Measurements from ENCODE around the gene PDE6B. TPM values are rescaled to one million over a fixed set of nuclear protein-coding genes. Genes with fewer than 3 reads are reported as not detected.

Gene PDE6B
- polyA plus RNA-seq, 3 donors = 0.76 to 1.7 (median 1.2) TPM

GRCh38 chr4:650951-651883, 25.8 kb downstream of the PDE6B start:
- 34 to 38% (median 34%) methylated on average over 40 to 49 of the region's 49 CpGs for WGBS, 3 donors

GRCh38 chr4:651884-652642, 26.7 kb downstream of the PDE6B start:
- H3K27ac ChIP-seq (ENCODE audit: low read depth, low read length) = no peak overlapping the region
- 57 to 68% (median 66%) methylated on average over 24 of the region's 24 CpGs for WGBS, 3 donors

More at GRCh38 chr4:650951-651883, 25.8 kb downstream of the PDE6B start:
- H3K27ac ChIP-seq (ENCODE audit: low read depth, low read length) = no peak overlapping the region

DNA sequence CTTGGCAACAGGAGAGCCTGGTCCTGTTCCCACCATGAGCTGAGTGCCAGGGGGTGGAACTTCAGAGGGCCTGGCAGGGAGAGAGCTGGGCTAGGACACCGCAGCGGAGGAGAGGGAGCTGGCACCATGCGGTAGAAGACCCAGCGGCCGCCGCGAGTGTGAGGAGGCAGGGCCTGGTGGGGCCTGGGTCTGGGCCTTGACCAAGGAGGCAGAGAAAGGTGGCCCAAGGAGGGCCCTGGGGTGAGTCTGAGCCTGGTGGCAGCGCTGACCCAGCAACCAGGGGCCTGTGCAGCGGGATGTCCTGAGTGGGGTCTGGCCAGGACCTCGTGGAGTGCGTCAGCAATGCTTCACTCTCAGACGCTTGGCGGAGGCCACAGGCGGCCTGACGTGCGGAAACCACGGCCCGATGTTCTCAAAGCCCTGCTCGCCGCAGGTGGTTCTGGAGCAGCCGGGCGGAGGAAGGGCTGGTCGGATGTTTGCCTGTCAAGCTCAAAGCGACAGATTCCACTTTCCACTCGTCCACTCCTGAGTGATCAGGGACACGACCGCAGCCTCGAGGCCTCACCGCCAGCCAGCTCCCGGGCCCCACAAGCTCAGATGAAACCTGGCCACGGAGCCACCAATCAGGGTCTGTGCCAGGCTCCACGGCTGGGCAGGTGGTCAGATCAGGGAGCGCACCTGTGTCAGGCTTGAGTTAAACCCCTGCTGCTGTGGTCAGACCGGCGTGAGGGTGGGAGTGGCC, 27.9 kb downstream of the PDE6B start:
- WGBS, 3 donors = 88 to 92% (median 89%) methylated on average over 35 of the region's 35 CpGs
- H3K27ac ChIP-seq (ENCODE audit: low read depth, low read length) = no peak overlapping the region

GRCh38 chr4:653831-654502, 28.6 kb downstream of the PDE6B start:
- no peak overlapping the region for H3K27ac ChIP-seq (ENCODE audit: low read depth, low read length)
- 79 to 91% (median 82%) methylated on average over 28 to 29 of the region's 29 CpGs for WGBS, 3 donors

DNA sequence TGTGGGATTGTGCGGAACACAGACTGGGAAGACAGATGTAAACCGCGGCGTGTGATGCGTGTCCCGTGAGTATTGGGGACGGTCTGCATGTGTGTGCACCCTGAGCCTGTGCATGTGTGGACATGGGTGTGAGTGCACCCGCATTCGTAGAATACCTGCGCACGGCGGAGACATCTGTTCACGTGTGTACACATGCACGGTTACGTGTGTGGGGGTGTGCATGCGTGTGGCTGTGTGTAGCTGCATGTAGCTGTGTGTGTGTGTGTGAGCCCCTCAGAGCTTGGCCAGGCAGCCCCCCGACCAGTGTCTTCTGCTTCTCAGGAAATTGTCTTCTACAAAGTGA, 29.1 kb downstream of the PDE6B start:
- 91 to 94% (median 92%) methylated on average over 17 of the region's 17 CpGs for WGBS, 3 donors
- H3K27ac ChIP-seq (ENCODE audit: low read depth, low read length) = no peak overlapping the region

DNA sequence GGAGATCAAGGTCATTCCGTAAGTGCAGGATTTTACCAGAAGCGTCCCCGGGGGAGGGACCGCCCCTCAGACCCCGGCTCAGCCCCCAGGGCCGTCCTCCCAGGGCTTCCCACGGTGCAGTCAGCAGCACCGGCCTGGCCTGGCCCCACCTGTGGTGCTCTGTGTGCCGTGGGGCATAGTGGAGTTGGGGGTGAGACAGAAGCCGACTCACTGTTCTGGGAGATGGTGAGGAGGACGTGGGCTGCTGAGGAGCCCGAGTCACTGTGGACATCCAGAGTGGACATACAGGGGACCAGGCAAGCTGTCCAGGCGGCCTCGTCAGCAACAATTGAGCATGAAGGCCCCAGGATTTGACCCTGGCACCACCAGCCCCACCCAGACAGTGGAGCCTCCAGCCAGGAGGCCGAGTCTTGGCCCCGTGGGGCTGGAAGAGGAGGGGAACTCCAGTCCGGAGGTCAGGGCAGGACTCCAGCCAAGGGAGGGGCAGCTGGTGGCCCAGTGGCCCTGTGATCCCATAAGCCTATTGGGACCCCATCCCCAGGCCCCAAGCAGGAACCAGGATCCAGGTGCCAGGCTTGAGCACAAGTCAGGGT, 29.6 kb downstream of the PDE6B start:
- H3K27ac ChIP-seq (ENCODE audit: low read depth, low read length) = no peak overlapping the region
- WGBS, 3 donors = 47 to 57% (median 52%) methylated on average over 17 of the region's 17 CpGs

- 64 to 71% (median 69%) methylated on average over 24 to 26 of the region's 26 CpGs for WGBS, 3 donors
- no peak overlapping the region for H3K27ac ChIP-seq (ENCODE audit: low read depth, low read length)
Observed at GRCh38 chr4:655464-656151, 30.2 kb downstream of the PDE6B start.

- H3K27ac ChIP-seq (ENCODE audit: low read depth, low read length) = no peak overlapping the region
- WGBS, 3 donors = 70 to 77% (median 72%) methylated on average over 52 to 58 of the region's 58 CpGs
Observed at GRCh38 chr4:656436-657337, 31.3 kb downstream of the PDE6B start.

DNA sequence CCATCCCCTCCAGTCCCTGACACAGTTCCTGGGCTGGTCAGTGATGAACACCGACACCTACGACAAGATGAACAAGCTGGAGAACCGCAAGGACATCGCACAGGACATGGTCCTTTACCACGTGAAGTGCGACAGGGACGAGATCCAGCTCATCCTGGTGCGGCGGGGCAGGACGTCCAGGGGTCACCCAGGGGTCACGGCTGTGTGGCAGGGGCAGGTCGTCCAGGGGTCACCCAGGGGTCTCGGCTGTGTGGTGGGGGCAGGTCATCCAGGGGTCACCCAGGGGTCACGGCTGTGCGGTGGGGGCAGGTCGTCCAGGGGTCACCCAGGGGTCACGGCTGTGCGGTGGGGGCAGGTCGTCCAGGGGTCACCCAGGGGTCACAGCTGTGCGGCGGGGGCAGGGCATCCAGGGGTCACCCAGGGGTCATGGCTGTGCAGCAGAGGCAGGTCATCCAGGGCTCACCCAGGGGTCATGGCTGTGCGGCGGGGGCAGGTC, 32.0 kb downstream of the PDE6B start:
- H3K27ac ChIP-seq (ENCODE audit: low read depth, low read length) = no peak overlapping the region
- 76 to 82% (median 78%) methylated on average over 18 to 23 of the region's 23 CpGs for WGBS, 3 donors

DNA sequence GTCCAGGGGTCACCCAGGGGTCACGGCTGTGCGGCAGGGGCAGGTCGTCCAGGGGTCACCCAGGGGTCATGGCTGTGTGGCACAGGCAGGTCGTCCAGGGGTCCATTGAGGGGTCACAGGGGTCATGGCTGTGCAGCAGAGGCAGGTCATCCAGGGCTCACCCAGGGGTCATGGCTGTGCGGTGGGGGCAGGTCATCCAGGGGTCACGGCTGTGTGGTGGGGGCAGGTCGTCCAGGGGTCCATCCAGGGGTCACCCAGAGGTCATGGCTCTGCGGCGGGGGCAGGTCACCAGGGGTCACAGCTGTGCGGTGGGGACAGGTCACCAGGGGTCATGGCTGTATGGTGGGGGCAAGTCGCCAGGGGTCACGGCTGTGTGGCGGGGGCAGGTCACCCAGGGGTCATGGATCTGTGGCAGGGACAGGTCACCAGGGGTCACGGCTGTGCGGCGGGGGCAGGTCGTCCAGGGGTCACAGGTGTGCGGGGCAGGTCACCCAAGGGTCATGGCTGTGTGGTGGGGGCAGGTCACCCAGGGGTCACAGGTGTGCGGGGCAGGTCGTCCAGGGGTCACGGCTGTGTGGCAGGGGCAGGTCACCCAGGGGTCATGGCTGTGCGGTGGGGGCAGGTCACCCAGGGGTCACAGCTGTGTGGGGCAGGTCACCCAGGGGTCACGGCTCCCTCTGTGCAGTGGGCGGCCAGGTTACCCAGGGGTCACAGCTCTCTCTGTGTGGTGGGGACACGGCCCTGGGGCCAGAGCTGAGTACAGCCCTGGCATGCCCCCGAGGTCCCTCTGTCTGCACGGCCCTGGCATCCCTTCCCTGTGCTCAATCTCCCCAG, 32.7 kb downstream of the PDE6B start:
- WGBS, 3 donors = 76 to 88% (median 85%) methylated on average over 24 to 27 of the region's 27 CpGs

GRCh38 chr4:658681-659667, 33.6 kb downstream of the PDE6B start:
- whole genome bisulfite sequencing, 3 donors = 86 to 93% (median 91%) methylated on average over 32 of the region's 32 CpGs
- no peak overlapping the region for H3K27ac ChIP-seq (ENCODE audit: low read depth, low read length)

More for the DNA sequence above, 32.7 kb downstream of the PDE6B start:
- H3K27ac ChIP-seq (ENCODE audit: low read depth, low read length) = no peak overlapping the region

DNA sequence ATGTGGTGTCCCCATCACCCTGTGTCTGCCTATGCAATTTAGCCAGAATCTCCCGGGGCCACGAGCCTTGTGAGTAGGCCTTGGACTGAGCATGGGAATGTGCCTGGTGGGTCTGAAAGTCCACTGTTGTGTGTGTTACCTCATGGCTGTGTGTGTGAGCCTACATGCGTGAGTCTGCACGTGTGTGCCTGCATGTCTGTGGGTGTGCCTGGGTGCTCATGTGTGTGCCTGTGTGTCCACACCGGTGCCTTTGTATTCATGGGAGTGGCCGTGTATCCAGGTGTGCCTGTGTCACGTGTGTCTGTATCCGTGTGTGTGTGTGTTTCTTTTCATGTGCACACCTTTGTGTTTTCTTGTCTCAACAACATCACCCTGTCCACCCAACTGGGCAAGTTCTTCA, 34.5 kb downstream of the PDE6B start:
- WGBS, 3 donors = 90 to 94% (median 92%) methylated on average over 8 of the region's 8 CpGs
- no peak overlapping the region for H3K27ac ChIP-seq (ENCODE audit: low read depth, low read length)

DNA sequence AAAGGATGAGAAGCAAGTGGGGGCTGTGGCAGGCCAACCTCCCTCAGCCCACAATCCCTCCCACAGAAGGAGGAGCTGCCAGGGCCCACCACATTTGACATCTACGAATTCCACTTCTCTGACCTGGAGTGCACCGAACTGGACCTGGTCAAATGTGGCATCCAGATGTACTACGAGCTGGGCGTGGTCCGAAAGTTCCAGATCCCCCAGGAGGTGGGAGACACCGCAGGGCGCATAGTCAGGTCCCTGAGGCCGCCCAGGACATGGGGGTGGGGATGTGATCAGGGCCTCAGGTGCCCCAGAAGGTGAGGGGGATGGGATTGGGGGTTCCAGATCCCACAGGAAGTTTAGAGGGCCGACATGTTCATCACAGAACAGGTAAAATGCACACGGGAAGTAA, 35.0 kb downstream of the PDE6B start:
- WGBS, 3 donors = 91 to 94% (median 93%) methylated on average over 10 of the region's 10 CpGs
- no peak overlapping the region for H3K27ac ChIP-seq (ENCODE audit: low read depth, low read length)

DNA sequence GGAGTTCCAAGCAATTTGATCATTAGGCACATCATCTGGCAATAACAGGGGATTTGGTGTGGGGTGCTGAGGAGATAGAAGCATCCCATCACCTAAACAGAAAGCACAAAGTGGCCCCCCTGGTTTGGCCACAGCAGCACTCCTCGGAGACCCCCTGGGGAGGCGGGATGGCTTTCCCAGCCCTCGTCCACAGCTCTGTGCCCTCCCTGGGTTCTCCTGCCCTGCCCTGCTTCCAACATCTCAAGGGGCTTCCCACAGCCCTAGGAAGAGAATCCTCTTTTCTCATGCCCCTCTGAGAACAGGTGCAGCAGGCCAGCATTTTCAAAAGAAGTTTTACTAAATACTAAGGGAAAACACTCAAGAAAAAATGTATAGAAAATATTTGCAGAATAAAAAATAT, 35.9 kb downstream of the PDE6B start:
- H3K27ac ChIP-seq (ENCODE audit: low read depth, low read length) = no peak overlapping the region
- 85 to 92% (median 86%) methylated on average over 3 of the region's 3 CpGs for WGBS, 3 donors
